OCI-LY7 (cell line): ENCODE data around the gene C2CD4D. TPM values are rescaled to one million over a fixed set of nuclear protein-coding genes. Genes with fewer than 3 reads are reported as not detected.

ENCODE experiments used
- BruUV-seq: library from RNA; stranded (reverse); fragments of 400-500 nt; replicated peaks from 2 replicates; lab custom pipeline; 2021; lab: Mats Ljungman, UMichigan
- CTCF ChIA-PET: fragments of 300-600 bp; sonication (Branson Sonifier 250); formaldehyde crosslinking; loops from one replicate; lab custom pipeline; 2022; ENCODE audit warnings: antibody characterized with exemption; ENCODE audit not compliant: unreplicated experiment; lab: Charles Lee
- POLR2A ChIA-PET: fragments of 300-600 bp; sonication (Branson Sonifier 250); formaldehyde crosslinking; loops from one replicate; lab custom pipeline; 2022; ENCODE audit warnings: antibody characterized with exemption; lab: Charles Lee
- DNase-seq: peaks from one replicate; pipeline ENCODE4 v3.0.0-alpha.2; 2015; ENCODE audit warnings: low spot score
- H2AFZ ChIP-seq: fragments of 200-600 bp; sonication (generic), shearing (Covaris generic); 2 replicates; pipeline ENCODE4 v1.6.1; 2014; ENCODE audit warnings: mild to moderate bottlenecking, antibody characterized with exemption, low read length, moderate library complexity
- H3K27ac ChIP-seq: fragments of 200-600 bp; sonication (generic); 2 replicates; pipeline ENCODE4 v1.5.1; 2014; ENCODE audit warnings: mixed run types, low read depth, mild to moderate bottlenecking, moderate library complexity, low read length, inconsistent platforms; ENCODE audit not compliant: poor library complexity, severe bottlenecking
- H3K36me3 ChIP-seq: fragments of 200-600 bp; sonication (generic); 2 replicates; pipeline ENCODE4 v1.6.1; 2014; ENCODE audit warnings: mild to moderate bottlenecking, antibody characterized with exemption, low read length, moderate library complexity, mixed read lengths; ENCODE audit not compliant: insufficient read depth
- H3K4me1 ChIP-seq: fragments of 200-600 bp; sonication (generic); 2 replicates; pipeline ENCODE4 v1.5.1; 2014; ENCODE audit warnings: mild to moderate bottlenecking, low read length; ENCODE audit not compliant: insufficient read depth, poor library complexity, severe bottlenecking
- H3K4me2 ChIP-seq: fragments of 200-600 bp; sonication (generic); 2 replicates; pipeline ENCODE4 v1.6.1; 2014; ENCODE audit warnings: mild to moderate bottlenecking, low read length
- H3K4me3 ChIP-seq: fragments of 200-600 bp; sonication (generic); 2 replicates; pipeline ENCODE4 v1.5.1; 2014; ENCODE audit warnings: mild to moderate bottlenecking, low read depth, low read length; ENCODE audit not compliant: poor library complexity, severe bottlenecking
- H3K79me2 ChIP-seq: fragments of 200-600 bp; sonication (generic); 2 replicates; pipeline ENCODE4 v1.6.1; 2016; ENCODE audit warnings: low read depth, mild to moderate bottlenecking, low read length, moderate library complexity, mixed read lengths; ENCODE audit not compliant: insufficient read depth
- H3K9me2 ChIP-seq: fragments of 200-600 bp; sonication (generic); 2 replicates; pipeline ENCODE4 v1.6.1; 2016; ENCODE audit warnings: mild to moderate bottlenecking, low read length, mixed read lengths; ENCODE audit not compliant: insufficient read depth
- H3K9me3 ChIP-seq: fragments of 200-600 bp; sonication (generic); 2 replicates; pipeline ENCODE4 v1.6.1; 2014; ENCODE audit warnings: mild to moderate bottlenecking, mixed run types, low read length, mixed read lengths
- H4K20me1 ChIP-seq: fragments of 200-600 bp; sonication (generic); 2 replicates; pipeline ENCODE4 v1.6.1; 2014; ENCODE audit warnings: mild to moderate bottlenecking, antibody characterized with exemption, low read length, moderate library complexity, mixed read lengths; ENCODE audit not compliant: insufficient read depth
- CTCF ChIP-seq: fragments of 200-600 bp; sonication (generic); conservative IDR thresholded peaks from 2 replicates; pipeline ENCODE4 v1.5.1; 2014; ENCODE audit warnings: mild to moderate bottlenecking, antibody characterized with exemption, low read length, moderate library complexity, mixed read lengths
- EZH2phosphoT487 ChIP-seq: fragments of 200-600 bp; sonication (generic); IDR thresholded peaks from 2 replicates; pipeline ENCODE4 v1.6.1; 2018; ENCODE audit warnings: low read depth, borderline replicate concordance, mild to moderate bottlenecking, mixed run types, antibody characterized with exemption, low read length, moderate library complexity, mixed read lengths
- intact Hi-C: fragments of 100-400 bp; cut with micrococcal nuclease; formaldehyde crosslinking; loops from one replicate; pipeline ENCODE4 v1.10.0; 2022; ENCODE audit not compliant: unreplicated experiment
- total RNA-seq, 2 experiments: library from RNA; depleted of rRNA in 1 of 2; stranded (reverse); fragments of >200 nt in 1 of 2; shearing (Covaris generic) in 1 of 2; gene quantifications; 2 replicates each; pipeline ENCODE4 v1.2.3, GENCODE V29; 2014 to 2022

Gene C2CD4D
- total RNA-seq, 2 experiments from 2014 or later: not detected

GRCh38 chr1:151859891-151860293 is 20.3 kb upstream of the C2CD4D start:
- Histone ChIP-seq H3K4me2 (no peak overlapping the region), H4K20me1 (no peaks in the 10 kb centered on the region), H3K36me3 (no peaks in the 10 kb centered on the region), H3K27ac (no peak overlapping the region), H3K9me3 (no peaks in the 10 kb centered on the region), H3K79me2 (no peaks in the 10 kb centered on the region), H3K4me3 (no peak overlapping the region), H3K4me1 (peaks cover 8% of the 10 kb centered on the region), H3K9me2 (no peaks in the 10 kb centered on the region), H2AFZ (no peak overlapping the region)
- intact Hi-C loops: no loop called here
- TF ChIP-seq CTCF: no peak
- TF ChIP-seq EZH2phosphoT487: no peak
- DNase-seq: no peak
- no TSS peak for BruUV-seq
- ChIA-PET CTCF (interaction anchor here (1.2 kb wide), 1 partner anchor 11 kb away, joined by 4 read pairs; no protein-coding TSS in a partner anchor), POLR2A (interaction anchor here (0.6 to 1.3 kb wide), 2 partner anchors 18 to 327 kb away, joined by 3 to 7 read pairs; no protein-coding TSS in a partner anchor)

DNA sequence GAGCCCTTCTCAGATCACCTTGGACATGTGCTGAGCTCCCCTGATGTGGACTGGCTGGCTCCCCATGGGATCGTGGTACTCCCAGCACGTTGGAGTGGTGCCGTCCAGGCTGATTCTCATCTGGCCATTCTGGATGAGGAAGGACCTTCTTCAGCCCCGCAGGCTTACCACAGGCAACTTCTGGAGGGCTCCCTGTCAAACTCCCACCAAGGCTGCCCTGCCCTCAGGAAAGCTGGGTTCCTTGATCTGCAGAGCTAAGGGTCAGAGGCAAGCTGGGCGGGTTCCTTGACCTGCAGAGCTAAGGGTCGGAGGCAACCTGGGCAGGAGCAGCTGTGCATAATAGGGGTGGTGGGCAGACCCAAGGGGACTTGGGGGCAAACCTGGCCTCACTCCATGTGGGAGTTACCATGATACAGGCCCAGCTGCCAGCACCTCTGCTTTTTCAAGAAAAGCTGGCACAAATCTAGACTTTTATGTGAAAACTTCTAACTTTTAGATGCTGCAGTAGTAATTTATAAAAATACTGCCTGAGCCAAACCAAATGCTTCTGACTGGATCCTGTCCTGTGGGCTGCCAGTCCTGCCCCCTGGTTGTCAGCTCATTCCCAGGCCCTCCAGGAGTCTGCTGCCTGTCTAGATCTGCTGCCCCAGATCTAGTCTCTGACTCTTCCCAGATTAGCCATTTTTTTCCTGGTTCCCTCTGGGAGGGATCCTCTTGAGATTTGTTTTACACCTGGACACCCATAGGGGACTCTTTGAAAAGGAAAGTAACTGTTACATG is 19.5 kb upstream of the C2CD4D start:
- Histone ChIP-seq H3K4me1 (peaks cover 8% of the 10 kb centered on the region), H3K9me3 (no peaks in the 10 kb centered on the region), H4K20me1 (no peaks in the 10 kb centered on the region), H3K4me2 (no peak overlapping the region), H3K27ac (no peak overlapping the region), H2AFZ (no peak overlapping the region), H3K4me3 (no peak overlapping the region), H3K79me2 (no peaks in the 10 kb centered on the region), H3K36me3 (no peaks in the 10 kb centered on the region), H3K9me2 (no peaks in the 10 kb centered on the region)
- BruUV-seq: no TSS peak
- DNase-seq: no peak
- intact Hi-C loops: no loop called here
- ChIA-PET CTCF (interaction anchor here (0.6 to 1.2 kb wide), 2 partner anchors 12 to 22 kb away, joined by 4 read pairs; no protein-coding TSS in a partner anchor), POLR2A (interaction anchor here (0.6 to 1.3 kb wide), 2 partner anchors 18 to 326 kb away, joined by 3 to 7 read pairs; no protein-coding TSS in a partner anchor)
- TF ChIP-seq CTCF (no peak), EZH2phosphoT487 (no peak)
